Trophoblast cell (in vitro differentiated cells and primary cell): ENCODE measurements around the gene CERS1.

Experiments used
- DNase-seq, 2 donors: peaks; one replicate each; pipeline ENCODE4 v3.0.0-alpha.2; 2016
- H2AFZ ChIP-seq: 2 replicates; pipeline ENCODE4 v1.6.1; 2013; ENCODE audit warnings: low read length, moderate library complexity, mild to moderate bottlenecking; ENCODE audit not compliant: insufficient read depth, poor library complexity
- H2AK5ac ChIP-seq: 2 replicates; pipeline ENCODE4 v1.6.1; 2013; ENCODE audit warnings: mild to moderate bottlenecking, low read length
- H2BK120ac ChIP-seq: 2 replicates; pipeline ENCODE4 v1.6.1; 2013; ENCODE audit warnings: low read length, mild to moderate bottlenecking, moderate library complexity; ENCODE audit not compliant: insufficient read depth, poor library complexity
- H2BK12ac ChIP-seq: 2 replicates; pipeline ENCODE4 v1.6.1; 2013; ENCODE audit warnings: mild to moderate bottlenecking, low read length, moderate library complexity
- H2BK5ac ChIP-seq: 2 replicates; pipeline ENCODE4 v1.6.1; 2013; ENCODE audit warnings: low read length, low read depth, moderate library complexity, mild to moderate bottlenecking; ENCODE audit not compliant: poor library complexity
- H3K14ac ChIP-seq: 2 replicates; pipeline ENCODE4 v1.6.1; 2013; ENCODE audit warnings: mild to moderate bottlenecking, low read length
- H3K18ac ChIP-seq: 2 replicates; pipeline ENCODE4 v1.6.1; 2013; ENCODE audit warnings: mild to moderate bottlenecking, low read length
- H3K23ac ChIP-seq: 2 replicates; pipeline ENCODE4 v1.6.1; 2013; ENCODE audit warnings: low read length
- H3K27ac ChIP-seq: 2 replicates; pipeline ENCODE4 v1.5.1; 2013; ENCODE audit warnings: low read depth, mild to moderate bottlenecking, inconsistent platforms, low read length, moderate library complexity
- H3K27me3 ChIP-seq: 2 replicates; pipeline ENCODE4 v1.6.1; 2013; ENCODE audit warnings: inconsistent platforms, mild to moderate bottlenecking, low read length, moderate library complexity; ENCODE audit not compliant: insufficient read depth
- H3K36me3 ChIP-seq, 2 experiments: 1 replicate in 1 of 2; 2 replicates in 1 of 2; pipeline ENCODE4 v1.6.1; 2013; ENCODE audit warnings: low read length in 2 of 2, mild to moderate bottlenecking in 2 of 2, moderate library complexity in 1 of 2; ENCODE audit not compliant: insufficient read depth in 2 of 2, control insufficient read depth in 1 of 2
- H3K4ac ChIP-seq: 2 replicates; pipeline ENCODE4 v1.6.1; 2013; ENCODE audit warnings: low read depth, mild to moderate bottlenecking, low read length, moderate library complexity
- H3K4me1 ChIP-seq, 2 experiments: 1 replicate in 1 of 2; 2 replicates in 1 of 2; pipeline ENCODE4 v1.6.1; 2013; ENCODE audit warnings: low read length in 2 of 2, mild to moderate bottlenecking in 2 of 2, moderate library complexity in 1 of 2; ENCODE audit not compliant: insufficient read depth in 2 of 2, control insufficient read depth in 1 of 2
- H3K4me2 ChIP-seq: 2 replicates; pipeline ENCODE4 v1.6.1; 2013; ENCODE audit warnings: inconsistent platforms, mild to moderate bottlenecking, low read length, moderate library complexity
- H3K4me3 ChIP-seq: 2 replicates; pipeline ENCODE4 v1.5.1; 2013; ENCODE audit warnings: mild to moderate bottlenecking, low read depth, low read length, inconsistent platforms
- H3K79me1 ChIP-seq: one replicate; pipeline ENCODE4 v1.6.1; 2013; ENCODE audit warnings: low read length
- H3K79me2 ChIP-seq: 2 replicates; pipeline ENCODE4 v1.6.1; 2013; ENCODE audit warnings: low read length, mild to moderate bottlenecking; ENCODE audit not compliant: control insufficient read depth, insufficient read depth, poor library complexity
- H3K9ac ChIP-seq: 2 replicates; pipeline ENCODE4 v1.6.1; 2013; ENCODE audit warnings: mild to moderate bottlenecking, low read length
- H3K9me3 ChIP-seq: 2 replicates; pipeline ENCODE4 v1.6.1; 2013; ENCODE audit warnings: low read depth, mild to moderate bottlenecking, control low read depth, inconsistent platforms, low read length; ENCODE audit not compliant: insufficient read depth
- H4K12ac ChIP-seq: 2 replicates; pipeline ENCODE4 v1.6.1; 2013; ENCODE audit warnings: low read depth, mild to moderate bottlenecking, low read length, moderate library complexity
- H4K8ac ChIP-seq: 2 replicates; pipeline ENCODE4 v1.6.1; 2013; ENCODE audit warnings: low read depth, mild to moderate bottlenecking, low read length, moderate library complexity
- H4K91ac ChIP-seq: one replicate; pipeline ENCODE4 v1.6.1; 2013; ENCODE audit warnings: low read depth, mild to moderate bottlenecking, low read length, moderate library complexity
- WGBS: extraction: QIAGEN DNeasy Blood & Tissue Kit; methylation state at CpG from one replicate; pipeline ENCODE4 v1.1.7; 2013; ENCODE audit warnings: missing lambda C conversion rate; ENCODE audit not compliant: insufficient read length, insufficient coverage; ENCODE audit errors: extremely low coverage; 5-methylcytosine and 5-hydroxymethylcytosine counted together

Gene CERS1

DNA sequence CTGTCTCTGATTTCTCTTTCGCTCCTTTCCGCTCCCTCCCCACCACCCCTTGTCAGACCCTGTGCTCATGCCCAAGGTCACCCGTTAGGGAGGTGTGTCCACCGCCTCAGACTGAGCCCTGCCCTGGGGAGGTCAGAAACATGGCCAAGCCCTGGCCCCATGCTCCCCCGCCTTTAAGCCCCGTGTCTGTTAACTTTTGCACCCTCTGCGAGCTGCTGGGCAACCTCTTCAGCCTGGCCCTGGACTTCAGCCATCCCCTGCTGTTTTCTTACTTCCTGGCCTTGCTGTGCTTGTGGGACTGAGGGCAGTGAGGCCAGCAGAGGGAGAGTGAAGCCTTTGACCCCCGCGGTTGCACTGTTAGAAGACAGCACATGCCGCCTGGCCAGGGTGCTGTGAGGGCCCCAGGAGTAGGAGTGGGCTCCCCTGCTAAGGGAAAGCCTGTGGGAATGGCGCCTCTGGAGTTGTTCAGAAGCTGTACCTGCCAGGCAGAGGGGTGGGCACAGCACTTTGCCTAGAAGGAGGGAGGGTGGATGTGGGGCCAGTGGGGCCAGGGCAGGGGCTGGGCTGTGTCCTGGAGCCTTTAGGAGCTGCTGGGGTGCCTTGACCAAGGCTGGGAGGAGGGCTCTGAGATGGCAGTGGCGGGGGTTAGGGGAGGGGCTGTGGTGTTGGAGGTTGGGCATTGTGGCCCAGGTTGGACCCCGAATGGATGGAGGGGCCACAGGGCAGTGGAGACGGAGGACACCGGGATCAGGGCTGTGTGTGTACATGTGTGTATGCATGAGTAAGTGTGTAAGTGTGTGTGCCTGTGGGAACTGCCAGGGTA lies 56.3 kb downstream of the CERS1 start:
- Histone ChIP-seq H3K27ac (no peak overlapping the region), H2AK5ac (no peak overlapping the region), H3K23ac (no peak overlapping the region), H2BK12ac (no peak overlapping the region), H3K36me3 (peaks cover 23 to 25% of the 10 kb centered on the region in 2 experiments), H2BK120ac (no peak overlapping the region), H2AFZ (no peak overlapping the region), H4K8ac (no peak overlapping the region), H3K4me2 (no peak overlapping the region), H3K9ac (no peak overlapping the region), H3K79me1 (no peaks in the 10 kb centered on the region), H3K18ac (no peak overlapping the region), H2BK5ac (no peak overlapping the region), H4K91ac (no peak overlapping the region), H3K14ac (no peak overlapping the region), H4K12ac (no peak overlapping the region), H3K4ac (peak overlapping the region; percentile 77), H3K4me1 (peaks cover 0 to 2% of the 10 kb centered on the region in 2 experiments), H3K27me3 (no peaks in the 10 kb centered on the region), H3K79me2 (peaks cover 45% of the 10 kb centered on the region), H3K4me3 (no peak overlapping the region), H3K9me3 (no peaks in the 10 kb centered on the region)
- no peak for DNase-seq
- WGBS, result no CpG with 5 or more reads among the region's 15 CpGs

GRCh38 chr19:18834644-18834984 lies 61.3 kb downstream of the CERS1 start:
- H3K27ac ChIP-seq, result no peak overlapping the region
- H3K18ac ChIP-seq, result no peak overlapping the region
- peaks cover 5% of the 10 kb centered on the region for H3K79me1 ChIP-seq
- peaks cover 40% of the 10 kb centered on the region for H3K79me2 ChIP-seq
- no peak for DNase-seq
- H3K27me3 ChIP-seq, result no peaks in the 10 kb centered on the region
- H4K91ac ChIP-seq, result no peak overlapping the region
- H2BK5ac ChIP-seq, result no peak overlapping the region
- no peak overlapping the region for H3K23ac ChIP-seq
- H3K4me2 ChIP-seq, result no peak overlapping the region
- H3K9me3 ChIP-seq, result no peaks in the 10 kb centered on the region
- H3K4ac ChIP-seq, result peak overlapping the region; percentile 99
- no peak overlapping the region for H3K4me3 ChIP-seq
- H2AFZ ChIP-seq, result no peak overlapping the region
- no peak overlapping the region for H4K8ac ChIP-seq
- H3K14ac ChIP-seq, result no peak overlapping the region
- no peak overlapping the region for H2BK12ac ChIP-seq
- H4K12ac ChIP-seq, result no peak overlapping the region
- peaks cover 22 to 24% of the 10 kb centered on the region in 2 experiments for H3K36me3 ChIP-seq
- H2AK5ac ChIP-seq, result no peak overlapping the region
- H3K9ac ChIP-seq, result no peak overlapping the region
- H2BK120ac ChIP-seq, result no peak overlapping the region
- H3K4me1 ChIP-seq, result peaks cover 8 to 9% of the 10 kb centered on the region in 2 experiments
- no CpG with 5 or more reads among the region's 4 CpGs for WGBS

GRCh38 chr19:18833849-18834643 lies 61.9 kb downstream of the CERS1 start:
- peaks cover 35% of the 10 kb centered on the region for H3K79me2 ChIP-seq
- DNase-seq, result no peak
- peak overlapping the region; percentile 23 for H3K4me3 ChIP-seq
- H3K4me1 ChIP-seq, result peaks cover 8 to 9% of the 10 kb centered on the region in 2 experiments
- WGBS, result no CpG with 5 or more reads among the region's 18 CpGs
- H3K14ac ChIP-seq, result no peak overlapping the region
- peaks cover 18 to 20% of the 10 kb centered on the region in 2 experiments for H3K36me3 ChIP-seq
- H2AFZ ChIP-seq, result no peak overlapping the region
- peak overlapping the region; percentile 95 for H3K4me2 ChIP-seq
- H2BK5ac ChIP-seq, result no peak overlapping the region
- H3K9me3 ChIP-seq, result no peaks in the 10 kb centered on the region
- H2BK12ac ChIP-seq, result no peak overlapping the region
- H3K27ac ChIP-seq, result no peak overlapping the region
- H3K23ac ChIP-seq, result no peak overlapping the region
- H3K9ac ChIP-seq, result no peak overlapping the region
- no peak overlapping the region for H2BK120ac ChIP-seq
- H3K4ac ChIP-seq, result peak overlapping the region; percentile 99
- no peaks in the 10 kb centered on the region for H3K27me3 ChIP-seq
- H4K12ac ChIP-seq, result no peak overlapping the region
- H3K18ac ChIP-seq, result no peak overlapping the region
- no peak overlapping the region for H4K8ac ChIP-seq
- H2AK5ac ChIP-seq, result no peak overlapping the region
- H3K79me1 ChIP-seq, result peaks cover 5% of the 10 kb centered on the region
- no peak overlapping the region for H4K91ac ChIP-seq

- Histone ChIP-seq H4K91ac (no peak overlapping the region), H2AFZ (no peak overlapping the region), H3K36me3 (peaks cover 17 to 20% of the 10 kb centered on the region in 2 experiments), H3K79me1 (peaks cover 5% of the 10 kb centered on the region), H3K4me3 (peak overlapping the region; percentile 95), H3K9me3 (no peaks in the 10 kb centered on the region), H4K12ac (no peak overlapping the region), H2BK120ac (no peak overlapping the region), H4K8ac (no peak overlapping the region), H3K79me2 (peaks cover 35% of the 10 kb centered on the region), H3K23ac (no peak overlapping the region), H2AK5ac (no peak overlapping the region), H3K4me2 (peak overlapping the region; percentile 95), H3K9ac (peak overlapping the region; percentile 95), H3K27ac (no peak overlapping the region), H2BK5ac (no peak overlapping the region), H3K4me1 (peaks cover 8 to 9% of the 10 kb centered on the region in 2 experiments), H3K14ac (no peak overlapping the region), H2BK12ac (no peak overlapping the region), H3K18ac (no peak overlapping the region), H3K4ac (peak overlapping the region; percentile 98), H3K27me3 (no peaks in the 10 kb centered on the region)
- peak in 1 of 2 donors; percentile 17 for DNase-seq
- no CpG with 5 or more reads among the region's 9 CpGs for WGBS
Measured at GRCh38 chr19:18833141-18833476, 62.8 kb downstream of the CERS1 start.
